ENCODE results near the gene RABGGTA. TPM values are rescaled to one million over a fixed set of nuclear protein-coding genes. Genes with fewer than 3 reads are reported as not detected.
A peak's percentile ranks its signal among the peaks of the same experiment; 100 is the strongest.

The RABGGTA gene
- total RNA-seq, 2 donors from 2014 or later: 28.2 to 44.7 TPM

- no peak overlapping the region for H3K4me3 ChIP-seq
- H3K36me3 ChIP-seq: no peaks in the 10 kb centered on the region
- no peak for DNase-seq (ENCODE audit: low spot score)
- peaks cover 4 to 23% of the 10 kb centered on the region in 2 donors for H3K4me1 ChIP-seq (ENCODE audit: control insufficient read depth in 1 of 2, low read depth in 2 of 2)
- ATAC-seq (ENCODE audit: insufficient number of reproducible peaks, low FRiP score, low read depth): no peak
- H3K9me3 ChIP-seq: no peaks in the 10 kb centered on the region
- H3K27me3 ChIP-seq (replicated peaks; ENCODE audit: insufficient read depth): no peaks in the 10 kb centered on the region
- H3K27ac ChIP-seq: no peak overlapping the region
- TF ChIP-seq CTCF (IDR thresholded peaks at IDR 0.05): no peak
Observed at GRCh38 chr14:24315243-24315806, 43.9 kb upstream of the RABGGTA start.

- DNase-seq (ENCODE audit: low spot score): no peak
- Histone ChIP-seq H3K27ac (no peak overlapping the region), H3K36me3 (no peaks in the 10 kb centered on the region), H3K4me1 (ENCODE audit: control insufficient read depth in 1 of 2, low read depth in 2 of 2) (peaks cover 9 to 31% of the 10 kb centered on the region in 2 donors), H3K27me3 (replicated peaks; ENCODE audit: insufficient read depth) (no peaks in the 10 kb centered on the region), H3K9me3 (no peaks in the 10 kb centered on the region), H3K4me3 (no peak overlapping the region)
- no peak for ATAC-seq (ENCODE audit: insufficient number of reproducible peaks, low FRiP score, low read depth)
- TF ChIP-seq CTCF (IDR thresholded peaks at IDR 0.05): no peak
Observed at GRCh38 chr14:24314377-24315193, 43.2 kb upstream of the RABGGTA start.

GRCh38 chr14:24313913-24314312 is 42.5 kb upstream of the RABGGTA start:
- DNase-seq (ENCODE audit: low spot score) (no peak), ATAC-seq (ENCODE audit: insufficient number of reproducible peaks, low FRiP score, low read depth) (no peak)
- no peaks in the 10 kb centered on the region for H3K9me3 ChIP-seq
- H3K4me1 ChIP-seq (ENCODE audit: control insufficient read depth in 1 of 2, low read depth in 2 of 2): peaks cover 9 to 34% of the 10 kb centered on the region in 2 donors
- no peak overlapping the region for H3K4me3 ChIP-seq
- no peak for TF ChIP-seq CTCF (IDR thresholded peaks at IDR 0.05)
- no peaks in the 10 kb centered on the region for H3K36me3 ChIP-seq
- no peak overlapping the region for H3K27ac ChIP-seq
- H3K27me3 ChIP-seq (replicated peaks; ENCODE audit: insufficient read depth): no peaks in the 10 kb centered on the region

- Histone ChIP-seq H3K4me1 (ENCODE audit: control insufficient read depth in 1 of 2, low read depth in 2 of 2) (peaks cover 9 to 34% of the 10 kb centered on the region in 2 donors), H3K27ac (peak overlapping the region in 1 of 2 donors; percentile 59), H3K9me3 (no peaks in the 10 kb centered on the region), H3K4me3 (no peak overlapping the region), H3K36me3 (no peaks in the 10 kb centered on the region), H3K27me3 (replicated peaks; ENCODE audit: insufficient read depth) (no peaks in the 10 kb centered on the region)
- ATAC-seq (ENCODE audit: insufficient number of reproducible peaks, low FRiP score, low read depth) (no peak), DNase-seq (ENCODE audit: low spot score) (no peak)
- no peak for TF ChIP-seq CTCF (IDR thresholded peaks at IDR 0.05)
Observed at GRCh38 chr14:24312736-24313507, 41.5 kb upstream of the RABGGTA start.

Measured in thoracic aorta (tissue), 2 donors.